GM12878 (cell line): ENCODE measurements around the gene ANTXR1. TPM values are rescaled to one million over a fixed set of nuclear protein-coding genes. Genes with fewer than 3 reads are reported as not detected.
"Not testable (repeated sequence)": the region's sequence is repeated elsewhere in the genome, so short reads cannot be mapped to it uniquely, and the experiment has no call there.

ENCODE experiments used
- ATAC-seq: fragments of 200-7000 bp; cut with Tn5 transposase; 3 replicates; pipeline ENCODE4 v1.9.1; 2020; ENCODE audit warnings: mild to moderate bottlenecking, moderate library complexity
- BruUV-seq: library from RNA; stranded (reverse); fragments of 400-500 nt; replicated peaks from 2 replicates; lab custom pipeline; 2021; lab: Mats Ljungman, UMichigan
- CTCF ChIA-PET: fragments of 300-600 bp; sonication (Branson Sonifier 250); formaldehyde crosslinking; extraction: SDS; loops from one replicate; lab custom pipeline; 2021; ENCODE audit warnings: inconsistent platforms; lab: Yijun Ruan, JAX
- POLR2A ChIA-PET: fragments of 350-600 bp; formaldehyde crosslinking; extraction: SDS; loops from one replicate; lab custom pipeline; 2021; ENCODE audit warnings: inconsistent platforms; lab: Charles Lee
- RAD21 ChIA-PET: fragments of 300-600 bp; sonication (Branson Sonifier 250); formaldehyde crosslinking; loops from one replicate; lab custom pipeline; 2023; ENCODE audit warnings: antibody characterized with exemption; ENCODE audit not compliant: unreplicated experiment; lab: Charles Lee
- SMC1A ChIA-PET: fragments of 300-600 bp; sonication (Branson Sonifier 250); formaldehyde crosslinking; loops from one replicate; lab custom pipeline; 2023; ENCODE audit not compliant: unreplicated experiment, uncharacterized antibody; lab: Charles Lee
- DNase-seq: peaks from one replicate; pipeline ENCODE4 v3.0.0-alpha.2; 2011; ENCODE audit warnings: low read depth, low spot score
- FAIRE-seq: peaks from 3 replicates; lab custom pipeline; 2011; peaks lifted over from hg19 to GRCh38; lab: Jason Lieb, UNC
- H2AFZ ChIP-seq: 2 replicates; pipeline ENCODE4 v1.6.0; 2011; ENCODE audit warnings: low read depth, low read length, control low read depth; ENCODE audit not compliant: control insufficient read depth
- H3K27ac ChIP-seq: 2 replicates; pipeline ENCODE4 v1.5.1; 2011; ENCODE audit warnings: control low read depth; ENCODE audit not compliant: control insufficient read depth, insufficient read depth
- H3K27me3 ChIP-seq, 2 experiments: replicated peaks in 1 of 2; 2 replicates each; pipeline versions ENCODE4 v1.6.0 to v1.6.1; 2011; ENCODE audit warnings: low read length in 1 of 2; ENCODE audit not compliant: control insufficient read depth in 2 of 2, insufficient read depth in 2 of 2
- H3K36me3 ChIP-seq, 2 experiments: 2 replicates each; pipeline ENCODE4 v1.5.1; 2011; ENCODE audit warnings: low read length in 1 of 2; ENCODE audit not compliant: control insufficient read depth in 2 of 2, insufficient read depth in 2 of 2
- H3K4me1 ChIP-seq: 2 replicates; pipeline ENCODE4 v1.6.1; 2011; ENCODE audit warnings: mild to moderate bottlenecking, low read length, moderate library complexity, mixed read lengths; ENCODE audit not compliant: control insufficient read depth, insufficient read depth
- H3K4me2 ChIP-seq: 2 replicates; pipeline ENCODE4 v1.6.0; 2011; ENCODE audit warnings: control low read depth; ENCODE audit not compliant: control insufficient read depth, insufficient read depth
- H3K4me3 ChIP-seq: fragments of 200-600 bp; sonication (generic); 2 replicates; pipeline ENCODE4 v1.5.1; 2016
- H3K79me2 ChIP-seq: 2 replicates; pipeline ENCODE4 v1.6.0; 2011; ENCODE audit warnings: low read length; ENCODE audit not compliant: control insufficient read depth, insufficient read depth
- H3K9ac ChIP-seq: 2 replicates; pipeline ENCODE4 v1.8.0; 2011; ENCODE audit warnings: low read length, control low read depth, mixed read lengths; ENCODE audit not compliant: control insufficient read depth, insufficient read depth
- H3K9me3 ChIP-seq: replicated peaks from 3 replicates; pipeline ENCODE4 v1.5.1; 2011; ENCODE audit warnings: mild to moderate bottlenecking, low read length; ENCODE audit not compliant: control insufficient read depth, insufficient read depth
- H4K20me1 ChIP-seq: 2 replicates; pipeline ENCODE4 v1.6.0; 2011; ENCODE audit not compliant: control insufficient read depth, insufficient read depth
- CREB1 ChIP-seq: IDR thresholded peaks from 2 replicates; pipeline ENCODE4 v1.6.1; 2012; ENCODE audit warnings: low read depth, mild to moderate bottlenecking, inconsistent platforms
- EZH2 ChIP-seq: IDR thresholded peaks from 2 replicates; pipeline ENCODE4 v1.6.1; 2012; ENCODE audit warnings: low read depth, mild to moderate bottlenecking, control low read depth, inconsistent platforms, low read length, borderline replicate concordance; ENCODE audit not compliant: control insufficient read depth
- HCFC1 ChIP-seq: fragments of 150-350 bp; IDR thresholded peaks from 2 replicates; pipeline ENCODE4 v1.6.1; 2014; ENCODE audit warnings: low read length
- HDGF ChIP-seq: fragments of 450-650 bp; IDR thresholded peaks from 2 replicates; pipeline ENCODE4 v1.6.1; 2016; ENCODE audit warnings: antibody characterized with exemption
- MTA3 ChIP-seq: IDR thresholded peaks from 2 replicates; pipeline ENCODE4 v1.6.1; 2012; ENCODE audit warnings: low read length, inconsistent platforms, borderline replicate concordance
- NR2C1 ChIP-seq: fragments of 450-650 bp; IDR thresholded peaks from 2 replicates; pipeline ENCODE4 v1.6.1; 2017; ENCODE audit warnings: antibody characterized with exemption, mild to moderate bottlenecking, moderate library complexity
- NRF1 ChIP-seq: conservative IDR thresholded peaks from 2 replicates; pipeline ENCODE4 v1.6.1; 2011; ENCODE audit warnings: mild to moderate bottlenecking, low read depth, low read length, improper control_type of control experiment
- POLR2AphosphoS2 ChIP-seq: IDR thresholded peaks from 2 replicates; pipeline ENCODE4 v1.6.1; 2011; ENCODE audit warnings: low read depth, mild to moderate bottlenecking, low read length, improper control_type of control experiment, moderate library complexity
- RAD51 ChIP-seq: fragments of 450-650 bp; IDR thresholded peaks from 2 replicates; pipeline ENCODE4 v1.6.1; 2016; ENCODE audit warnings: moderate library complexity, mild to moderate bottlenecking, inconsistent platforms
- RUNX3 ChIP-seq: IDR thresholded peaks from 2 replicates; pipeline ENCODE4 v1.6.1; 2012; ENCODE audit warnings: low read length, inconsistent platforms
- SKIL ChIP-seq: fragments of 450-650 bp; IDR thresholded peaks from 2 replicates; pipeline ENCODE4 v1.6.1; 2017; ENCODE audit warnings: mild to moderate bottlenecking, low read depth, inconsistent platforms; ENCODE audit not compliant: poor library complexity, severe bottlenecking
- SUPT20H ChIP-seq: IDR thresholded peaks from 2 replicates; pipeline ENCODE4 v1.6.1; 2011; ENCODE audit warnings: low read depth, mild to moderate bottlenecking, low read length, moderate library complexity, borderline replicate concordance; ENCODE audit not compliant: control insufficient read depth
- ZNF24 ChIP-seq: fragments of 450-650 bp; IDR thresholded peaks from 2 replicates; pipeline ENCODE4 v1.6.1; 2017; ENCODE audit warnings: antibody characterized with exemption, mild to moderate bottlenecking
- WGBS: methylation state at CpG from one replicate; pipeline ENCODE4 v1.1.6; 2016; ENCODE audit warnings: low lambda C conversion rate; ENCODE audit not compliant: insufficient replicate concordance, insufficient coverage; ENCODE audit errors: missing lambda C conversion rate; 5-methylcytosine and 5-hydroxymethylcytosine counted together
- in situ Hi-C: fragments of 300-500 bp; cut with MboI; formaldehyde crosslinking; loops from 9 replicates; pipeline ENCODE4 v1.14.3; 2018; ENCODE audit warnings: mixed read lengths
- intact Hi-C: fragments of 100-400 bp; cut with micrococcal nuclease; formaldehyde crosslinking; loops from one replicate; pipeline ENCODE4 v1.14.2; 2022; ENCODE audit not compliant: unreplicated experiment
- polyA plus RNA-seq, 11 experiments: library from polyadenylated mRNA; depleted of rRNA in 4 of 11; unstranded in 6 of 11; stranded (reverse) in 5 of 11; fragments of >200 nt; fragmentation: Nextera tagmentation in 4 of 11; fragmentation: Illumina TruSeq in 1 of 11; extraction: Ambion mirVana in 4 of 11; extraction: Trizol in 1 of 11; gene quantifications; 1 replicate in 1 of 11; 2 replicates in 10 of 11; pipeline versions ENCODE4 v1.2.1 to v1.2.3, GENCODE V29; 2011 to 2016; ENCODE audit warnings: inconsistent platforms in 2 of 11, missing spikeins in 2 of 11, low read depth in 1 of 11
- total RNA-seq, 4 experiments: library from RNA; depleted of rRNA in 3 of 4; stranded (reverse); fragments of >200 nt in 3 of 4; fragmentation: Illumina TruSeq in 1 of 4; extraction: Trizol in 1 of 4; gene quantifications; 2 replicates each; pipeline versions ENCODE4 v1.2.1 to v1.2.3, GENCODE V29; 2013 to 2021
- TF ChIP-seq, protein P1 (sequence below): IDR thresholded peaks from 2 replicates; pipeline ENCODE4 v1.6.1; 2012; ENCODE audit warnings: low read depth, low read length, improper control_type of control experiment

The ANTXR1 gene
- total and polyA plus RNA-seq, 10 of the 15 experiments (the other 5 are each of a cell fraction or from before 2014, with no cell fraction given): 0.09 to 0.26 TPM; not detected in 8

DNA sequence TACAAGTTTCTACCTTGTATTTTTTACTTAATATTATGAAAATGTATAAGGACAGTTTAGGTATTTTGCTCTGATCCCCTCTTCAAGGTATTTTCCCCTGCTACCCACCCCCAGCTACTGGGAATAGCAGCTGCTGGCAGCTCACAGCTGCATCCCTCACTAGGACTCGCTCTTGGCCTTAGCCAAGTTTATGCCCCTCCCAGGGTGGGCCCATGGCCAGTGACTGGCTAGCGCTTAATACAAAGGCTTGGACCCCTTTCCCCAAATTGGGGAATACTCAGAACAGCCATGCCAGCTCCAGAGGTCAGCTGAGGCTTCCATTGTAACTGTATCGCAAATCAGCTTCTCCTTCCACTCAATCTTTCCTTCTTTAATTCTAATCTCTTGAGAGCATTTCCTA is 242.8 kb downstream of the ANTXR1 start (continued):
- TF ChIP-seq EZH2 (no peak), HDGF (no peak), NR2C1 (no peak)

- H3K9ac ChIP-seq, DNase-seq, H3K4me2 ChIP-seq, in situ Hi-C loops, H3K27me3 ChIP-seq, ATAC-seq, BruUV-seq, H3K27ac ChIP-seq, H3K79me2 ChIP-seq, FAIRE-seq, H4K20me1 ChIP-seq, H2AFZ ChIP-seq, intact Hi-C loops, H3K4me3 ChIP-seq, H3K36me3 ChIP-seq, RAD21 ChIA-PET, H3K4me1 ChIP-seq, POLR2A ChIA-PET, H3K9me3 ChIP-seq, SMC1A ChIA-PET: not testable (repeated sequence)
- 45% methylated on average over 12 of the region's 12 CpGs for WGBS
- CTCF ChIA-PET: interaction anchor here (0.6 kb wide), 1 partner anchor 420 kb away, joined by 3 read pairs; no protein-coding TSS in a partner anchor
Observed at GRCh38 chr2:69259994-69260591, 247.1 kb downstream of the ANTXR1 start.

- Histone ChIP-seq H3K27ac (no peak overlapping the region), H3K79me2 (no peaks in the 10 kb centered on the region), H3K4me1 (no peaks in the 10 kb centered on the region), H3K4me2 (no peak overlapping the region), H4K20me1 (no peaks in the 10 kb centered on the region), H3K9ac (no peak overlapping the region), H3K36me3 (no peaks in the 10 kb centered on the region), H3K9me3 (peaks cover 4% of the 10 kb centered on the region; the same call in 2 of the 3 replicates), H3K4me3 (no peak overlapping the region), H3K27me3 (no peaks in the 10 kb centered on the region; a peak in 1 of 4 replicates), H2AFZ (no peak overlapping the region)
- no TSS peak for BruUV-seq
- ChIA-PET RAD21 (no interaction called here), CTCF (interaction anchor here (0.6 kb wide), 1 partner anchor 419 kb away, joined by 3 read pairs; no protein-coding TSS in a partner anchor), SMC1A (no interaction called here), POLR2A (no interaction called here)
- in situ Hi-C loops: no loop called here
- ATAC-seq: no peak
- intact Hi-C loops: no loop called here
- no peak for DNase-seq
- FAIRE-seq: no peak
- no peak for TF ChIP-seq ZNF24
- TF ChIP-seq, protein P1, sequence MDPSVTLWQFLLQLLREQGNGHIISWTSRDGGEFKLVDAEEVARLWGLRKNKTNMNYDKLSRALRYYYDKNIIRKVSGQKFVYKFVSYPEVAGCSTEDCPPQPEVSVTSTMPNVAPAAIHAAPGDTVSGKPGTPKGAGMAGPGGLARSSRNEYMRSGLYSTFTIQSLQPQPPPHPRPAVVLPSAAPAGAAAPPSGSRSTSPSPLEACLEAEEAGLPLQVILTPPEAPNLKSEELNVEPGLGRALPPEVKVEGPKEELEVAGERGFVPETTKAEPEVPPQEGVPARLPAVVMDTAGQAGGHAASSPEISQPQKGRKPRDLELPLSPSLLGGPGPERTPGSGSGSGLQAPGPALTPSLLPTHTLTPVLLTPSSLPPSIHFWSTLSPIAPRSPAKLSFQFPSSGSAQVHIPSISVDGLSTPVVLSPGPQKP: no peak
- no peak for TF ChIP-seq POLR2AphosphoS2
- TF ChIP-seq RAD51: no peak
- TF ChIP-seq SUPT20H: no peak
- no peak for TF ChIP-seq CREB1
- no peak for TF ChIP-seq SKIL
- TF ChIP-seq NRF1: no peak
- TF ChIP-seq MTA3: no peak
- TF ChIP-seq RUNX3: no peak
- no peak for TF ChIP-seq HCFC1
Observed at GRCh38 chr2:69260666-69261065, 247.7 kb downstream of the ANTXR1 start.
